RKO (cell line): ENCODE data around the gene ATRN.
"Not testable (repeated sequence)": the region's sequence is repeated elsewhere in the genome, so short reads cannot be mapped to it uniquely, and the experiment has no call there.

ENCODE experiments used
- DNase-seq: peaks from one replicate; pipeline ENCODE4 v3.0.0-alpha.2; 2016; ENCODE audit warnings: low spot score

ATRN gene

GRCh38 chr20:3563548-3564177 is 92.8 kb downstream of the ATRN start:
- peak; percentile 65 for DNase-seq

- DNase-seq, result no peak
Measured at GRCh38 chr20:3565851-3566250, 95.0 kb downstream of the ATRN start.

GRCh38 chr20:3572151-3572550 is 101.3 kb downstream of the ATRN start:
- peak; percentile 44 for DNase-seq

- no peak for DNase-seq
Measured at GRCh38 chr20:3576363-3576762, 105.5 kb downstream of the ATRN start.

GRCh38 chr20:3577366-3577765 is 106.5 kb downstream of the ATRN start:
- DNase-seq, result no peak

DNA sequence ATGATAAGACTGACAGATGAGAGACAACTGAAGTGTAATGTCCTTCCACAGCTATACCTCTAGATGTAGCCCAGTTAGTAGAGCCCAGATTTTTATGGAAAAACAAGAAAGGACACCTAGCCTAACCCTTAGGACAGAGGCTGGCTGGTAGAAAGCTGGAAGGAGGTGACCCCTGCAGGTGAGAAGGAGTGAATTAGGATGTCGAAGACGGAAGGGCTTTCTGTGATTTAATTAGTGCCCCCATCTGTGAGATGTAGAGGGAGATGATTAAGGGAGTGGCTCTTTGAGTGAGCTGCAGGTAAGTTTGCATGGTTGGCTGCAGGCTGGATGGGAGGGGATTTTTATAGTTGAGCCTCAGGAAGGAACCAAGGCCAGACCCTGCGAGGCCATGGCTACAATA is 109.6 kb downstream of the ATRN start:
- DNase-seq, result no peak

DNA sequence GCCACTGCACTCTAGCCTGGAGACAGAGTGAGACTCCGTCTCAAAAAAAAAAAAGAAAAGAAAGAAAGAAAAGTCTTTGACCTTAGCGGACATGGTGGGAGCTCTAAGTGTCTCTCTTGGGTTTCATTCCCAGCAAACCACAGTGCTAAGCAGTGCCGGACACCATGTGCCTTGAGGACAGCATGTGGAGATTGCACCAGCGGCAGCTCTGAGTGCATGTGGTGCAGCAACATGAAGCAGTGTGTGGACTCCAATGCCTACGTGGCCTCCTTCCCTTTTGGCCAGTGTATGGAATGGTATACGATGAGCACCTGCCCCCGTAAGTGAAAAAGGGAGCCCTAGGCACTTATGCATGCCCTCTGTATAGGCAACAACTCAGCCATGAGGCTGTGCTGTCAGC is 112.9 kb downstream of the ATRN start:
- no peak for DNase-seq

DNA sequence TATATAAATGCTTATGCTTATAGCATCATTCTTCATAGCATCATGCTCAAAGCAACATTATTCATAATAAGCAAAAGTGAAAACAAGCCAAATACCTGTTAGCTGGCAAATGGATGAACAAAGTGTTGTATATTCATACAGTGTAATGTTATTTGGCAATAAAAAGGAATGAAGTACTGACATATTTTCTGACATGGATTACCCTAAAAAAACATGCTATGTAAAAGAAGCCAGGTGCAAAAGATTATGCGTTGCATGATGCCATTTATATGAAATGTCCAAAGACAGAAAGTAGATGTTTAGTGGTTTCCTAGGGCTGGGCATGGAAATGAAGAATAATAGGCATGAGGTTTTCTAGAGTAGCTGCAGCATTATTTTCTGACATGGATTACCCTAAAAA is 115.3 kb downstream of the ATRN start:
- DNase-seq, result no peak

DNA sequence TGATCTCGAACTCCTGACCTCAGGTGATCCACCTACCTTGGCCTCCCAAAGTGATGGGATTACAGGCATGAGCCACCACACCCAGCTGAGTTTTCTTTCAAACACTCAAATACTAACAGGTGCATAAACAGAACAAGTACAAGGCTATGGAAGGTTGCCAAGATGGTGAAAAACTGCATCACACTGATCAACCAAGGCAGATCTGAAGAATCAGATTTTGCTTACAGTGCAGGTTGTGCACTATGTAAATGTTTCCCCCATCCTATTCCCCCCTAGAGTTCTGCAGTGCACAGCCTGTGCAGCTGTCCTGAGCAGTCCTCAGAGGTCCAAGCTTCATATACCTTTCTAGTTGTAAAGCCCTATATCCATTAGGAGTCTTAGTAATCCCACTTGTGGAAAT is 119.3 kb downstream of the ATRN start:
- DNase-seq, result no peak

- no peak for DNase-seq
Measured at GRCh38 chr20:3592931-3593330, 122.1 kb downstream of the ATRN start.

GRCh38 chr20:3595541-3595940 is 124.7 kb downstream of the ATRN start:
- DNase-seq, result no peak

DNA sequence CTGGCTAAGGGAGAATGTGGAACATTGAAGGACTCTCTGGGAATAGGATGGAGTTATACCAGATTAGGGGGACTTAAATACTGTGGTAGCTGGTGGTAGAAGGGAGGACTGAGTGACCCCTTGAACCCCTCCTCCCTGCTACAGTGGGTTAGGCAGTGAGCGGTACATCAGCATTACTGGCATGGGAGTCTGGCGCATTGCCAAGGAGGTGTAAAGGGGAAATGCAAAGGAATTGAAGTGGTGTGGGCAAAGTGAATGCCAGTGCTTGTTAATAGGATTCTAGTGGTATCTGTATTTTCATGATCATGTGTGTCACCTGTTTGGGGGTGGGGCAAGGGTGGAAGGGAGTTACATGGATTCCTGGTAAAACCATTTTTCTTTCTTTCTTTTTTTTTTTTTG is 132.3 kb downstream of the ATRN start:
- DNase-seq, result no peak

DNA sequence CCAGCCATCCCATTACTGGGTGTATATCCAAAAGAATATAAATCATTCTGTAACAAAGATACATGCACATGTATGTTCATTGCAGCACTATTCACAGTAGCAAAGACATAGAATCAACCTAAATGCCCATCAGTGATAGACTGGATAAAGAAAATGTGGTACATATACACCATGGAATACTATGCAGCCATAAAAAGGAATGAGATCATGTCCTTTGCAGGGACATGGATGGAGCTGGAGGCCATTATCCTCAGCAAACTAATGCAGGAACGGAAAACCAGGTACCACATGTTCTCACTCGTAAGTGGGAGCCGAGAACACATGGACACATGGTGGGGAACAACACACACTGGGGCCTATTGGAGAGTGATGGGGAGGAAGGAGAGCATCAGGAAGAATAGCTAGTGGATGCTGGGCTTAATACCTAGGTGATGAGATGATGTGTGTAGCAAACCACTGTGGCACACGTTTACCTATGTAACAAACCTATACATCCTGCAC is 134.6 kb downstream of the ATRN start:
- DNase-seq, result not testable (repeated sequence)

DNA sequence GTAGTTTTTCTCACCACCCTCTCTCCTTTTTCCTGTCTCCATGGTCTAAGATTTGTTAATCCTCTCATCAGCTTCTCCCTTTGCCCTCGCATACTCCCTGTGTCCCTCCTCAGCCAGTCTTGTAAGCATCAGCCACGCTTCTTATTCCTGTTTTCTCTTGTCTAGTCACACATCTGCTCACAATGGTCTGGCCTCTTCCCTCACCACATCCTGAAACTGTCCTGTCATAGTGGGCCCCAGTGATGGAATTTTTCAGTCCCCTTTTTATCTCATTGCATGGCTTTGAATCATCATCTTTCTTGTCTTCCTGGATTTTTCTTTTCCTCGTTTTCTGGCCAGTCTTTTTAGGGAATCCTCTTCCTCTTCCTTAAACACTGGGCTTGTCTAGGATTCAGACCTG is 135.2 kb downstream of the ATRN start:
- no peak for DNase-seq

- DNase-seq, result no peak
Measured at GRCh38 chr20:3611901-3612300, 141.1 kb downstream of the ATRN start.

DNA sequence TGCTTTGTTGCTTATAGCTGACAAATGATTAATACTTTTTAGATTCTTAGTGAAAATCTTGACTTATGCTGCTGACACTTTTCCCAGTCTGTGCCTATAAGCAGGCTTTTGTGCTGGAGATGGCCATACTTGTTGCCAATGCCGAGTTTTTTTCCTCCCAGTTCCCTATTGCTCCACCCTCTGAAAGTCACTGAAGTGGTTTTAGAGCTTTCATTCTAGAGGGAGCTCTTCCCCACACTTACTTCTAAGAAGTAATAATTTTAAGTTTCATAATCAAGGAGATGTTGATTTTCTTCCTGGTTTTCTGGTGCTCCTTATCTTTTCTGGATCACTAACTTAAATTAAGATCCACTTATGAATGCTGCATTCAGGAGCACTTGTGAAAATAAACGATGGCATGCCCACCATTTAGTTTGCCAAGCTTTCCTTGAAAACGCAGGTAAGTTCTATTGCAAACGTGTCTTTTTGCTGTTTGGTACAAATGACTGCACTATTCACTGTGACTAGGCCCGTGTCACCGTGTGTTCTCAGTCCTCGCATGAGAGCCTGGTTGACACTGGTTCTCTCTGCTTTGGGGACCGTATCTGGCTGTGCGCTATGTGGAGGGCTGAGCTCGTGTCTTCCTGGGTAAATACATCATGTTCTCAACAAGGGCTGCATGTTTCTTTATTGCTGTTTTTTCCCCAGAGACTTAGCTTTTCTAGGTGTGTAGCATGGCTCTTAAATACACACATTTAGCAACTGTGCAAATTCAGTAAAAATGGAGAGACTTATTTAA is 142.2 kb downstream of the ATRN start:
- DNase-seq, result peak; percentile 16

DNA sequence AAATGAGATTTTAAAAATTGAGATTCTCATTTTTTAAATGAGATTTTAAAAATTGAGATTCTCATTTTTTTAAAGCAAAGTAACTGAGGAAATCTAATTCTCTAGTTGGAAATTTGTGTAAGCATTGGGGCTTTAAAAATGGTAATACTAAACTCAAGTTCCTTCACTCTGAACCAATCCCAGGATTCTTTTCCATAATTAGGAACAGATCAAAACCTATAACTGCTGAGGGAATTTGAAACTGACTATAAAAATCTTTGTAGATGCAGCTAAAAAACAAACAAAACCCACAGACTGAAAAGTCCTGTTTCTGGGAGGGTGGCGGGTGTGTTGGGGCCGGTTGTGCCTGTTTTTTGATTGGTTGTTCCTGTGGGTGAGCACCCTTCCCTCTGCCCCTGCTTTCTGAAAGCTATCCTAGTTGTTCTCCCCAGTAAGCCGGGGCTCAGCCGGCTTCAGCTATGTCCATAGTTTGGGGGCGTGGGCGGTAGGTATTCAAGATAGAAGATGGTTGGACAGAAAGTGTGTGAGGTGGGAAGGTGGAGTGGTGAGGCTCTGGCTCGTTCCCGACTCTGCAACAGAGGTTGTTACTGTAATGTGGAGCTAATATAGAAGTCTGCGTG is 143.1 kb downstream of the ATRN start:
- DNase-seq, result no peak

DNA sequence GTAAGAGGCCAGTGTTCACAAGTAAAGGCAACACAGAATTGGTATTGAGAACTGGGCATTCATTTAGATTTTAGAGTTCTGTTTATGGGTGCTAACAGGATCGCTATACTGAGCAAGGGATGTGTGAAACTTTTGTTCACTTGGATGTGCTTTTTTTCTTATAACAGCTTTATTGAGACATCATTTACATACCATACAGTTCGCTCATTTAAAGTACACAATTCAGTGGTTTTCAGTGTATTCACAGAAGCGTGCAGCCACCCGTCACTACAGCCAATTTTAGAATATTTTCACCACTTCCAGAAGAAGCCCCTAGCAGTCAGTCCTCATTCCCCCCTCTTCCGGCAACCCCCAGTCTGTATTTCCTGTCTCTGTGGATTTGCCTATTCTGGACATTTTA is 143.6 kb downstream of the ATRN start:
- no peak for DNase-seq

- DNase-seq, result not testable (repeated sequence)
Measured at GRCh38 chr20:3615171-3615840, 144.5 kb downstream of the ATRN start.

GRCh38 chr20:3616250-3616649 is 145.4 kb downstream of the ATRN start:
- no peak for DNase-seq

DNA sequence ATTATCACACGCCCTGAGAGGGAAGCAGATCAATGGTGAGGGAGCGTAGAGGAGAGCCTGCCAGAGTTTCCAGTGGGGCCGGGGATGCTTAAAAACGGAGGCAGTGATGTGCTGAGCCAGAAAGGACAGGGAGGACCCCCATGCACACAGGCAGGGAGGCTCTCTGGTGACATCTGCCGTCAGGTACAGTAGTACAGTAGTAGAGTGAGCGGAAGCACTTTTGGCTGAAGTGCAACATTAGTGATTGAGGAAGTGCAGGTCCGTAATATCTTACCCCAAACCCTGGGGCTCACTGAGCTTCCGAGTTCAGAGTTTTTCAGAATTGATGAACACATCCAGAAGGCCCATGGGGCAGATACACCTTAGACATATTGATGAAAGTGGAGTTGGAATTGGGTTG is 150.3 kb downstream of the ATRN start:
- no peak for DNase-seq

GRCh38 chr20:3622406-3622805 is 151.6 kb downstream of the ATRN start:
- DNase-seq, result no peak

DNA sequence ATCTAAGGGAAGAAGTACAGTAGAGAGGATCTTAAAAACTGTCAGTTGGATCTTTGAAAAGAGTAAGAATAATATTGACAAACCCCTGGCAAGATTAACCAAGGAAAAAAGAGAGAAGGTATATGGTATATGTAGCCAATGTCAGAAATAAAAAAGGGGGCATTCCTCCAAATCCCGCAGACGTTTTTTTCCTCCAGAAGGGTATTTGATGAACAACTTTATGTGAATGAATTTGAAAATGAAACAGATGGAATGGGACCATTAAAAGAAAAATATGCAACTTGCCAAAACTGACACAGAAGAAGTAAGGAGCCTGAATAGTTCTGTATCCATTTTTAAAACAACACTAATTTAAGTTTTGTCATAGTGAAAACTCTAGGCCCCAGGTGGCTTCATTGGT is 156.7 kb downstream of the ATRN start:
- DNase-seq, result no peak
